HG03139 (cell line): ENCODE data around the gene PLP1.
"Not testable (repeated sequence)": the region's sequence is repeated elsewhere in the genome, so short reads cannot be mapped to it uniquely, and the experiment has no call there.

ENCODE experiments used
- ATAC-seq: cut with Tn5 transposase; IDR thresholded peaks from one replicate; pipeline ENCODE4 v1.9.1; 2021; ENCODE audit not compliant: unreplicated experiment

The PLP1 gene

DNA sequence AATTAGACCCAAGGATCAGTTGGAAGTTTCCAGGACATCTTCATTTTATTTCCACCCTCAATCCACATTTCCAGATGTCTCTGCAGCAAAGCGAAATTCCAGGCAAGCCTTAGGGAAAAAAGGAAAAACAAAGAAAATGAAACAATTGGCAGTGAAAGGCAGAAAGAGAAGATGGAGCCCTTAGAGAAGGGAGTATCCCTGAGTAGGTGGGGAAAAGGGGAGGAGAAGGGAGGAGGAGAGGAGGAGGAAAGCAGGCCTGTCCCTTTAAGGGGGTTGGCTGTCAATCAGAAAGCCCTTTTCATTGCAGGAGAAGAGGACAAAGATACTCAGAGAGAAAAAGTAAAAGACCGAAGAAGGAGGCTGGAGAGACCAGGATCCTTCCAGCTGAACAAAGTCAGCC, at the start of gene PLP1:
TSS of gene PLP1 (plus strand) at position 295 of the 400 bp plus-strand sequence. CDS start 156 bp downstream, outside the sequence.
- ATAC-seq = no peak

- no peak for ATAC-seq
Observed at GRCh38 chrX:103727115-103727514, 49.5 kb upstream of the PLP1 start.

DNA sequence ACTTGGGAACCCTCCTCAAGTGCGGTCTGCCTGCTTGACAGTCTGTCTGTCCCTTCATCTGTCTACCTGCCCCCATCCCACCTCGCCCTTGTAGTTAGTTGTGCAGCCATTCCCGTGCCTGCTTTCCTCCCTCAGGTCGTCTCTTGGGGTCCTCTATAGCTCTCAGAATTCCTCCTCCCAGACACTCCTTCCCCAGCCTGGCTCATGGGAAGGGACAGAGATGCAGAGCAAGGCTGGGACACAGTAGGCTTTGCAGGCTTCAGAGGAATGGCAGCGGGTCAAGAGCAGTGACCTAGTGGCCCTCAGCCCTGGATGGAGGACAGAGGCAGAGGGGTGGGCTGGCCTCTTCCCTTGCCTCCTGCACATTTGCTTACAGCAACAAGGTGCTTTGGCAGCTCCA, 47.6 kb upstream of the PLP1 start:
- no peak for ATAC-seq

GRCh38 chrX:103730147-103730795, 46.4 kb upstream of the PLP1 start:
- ATAC-seq = no peak

DNA sequence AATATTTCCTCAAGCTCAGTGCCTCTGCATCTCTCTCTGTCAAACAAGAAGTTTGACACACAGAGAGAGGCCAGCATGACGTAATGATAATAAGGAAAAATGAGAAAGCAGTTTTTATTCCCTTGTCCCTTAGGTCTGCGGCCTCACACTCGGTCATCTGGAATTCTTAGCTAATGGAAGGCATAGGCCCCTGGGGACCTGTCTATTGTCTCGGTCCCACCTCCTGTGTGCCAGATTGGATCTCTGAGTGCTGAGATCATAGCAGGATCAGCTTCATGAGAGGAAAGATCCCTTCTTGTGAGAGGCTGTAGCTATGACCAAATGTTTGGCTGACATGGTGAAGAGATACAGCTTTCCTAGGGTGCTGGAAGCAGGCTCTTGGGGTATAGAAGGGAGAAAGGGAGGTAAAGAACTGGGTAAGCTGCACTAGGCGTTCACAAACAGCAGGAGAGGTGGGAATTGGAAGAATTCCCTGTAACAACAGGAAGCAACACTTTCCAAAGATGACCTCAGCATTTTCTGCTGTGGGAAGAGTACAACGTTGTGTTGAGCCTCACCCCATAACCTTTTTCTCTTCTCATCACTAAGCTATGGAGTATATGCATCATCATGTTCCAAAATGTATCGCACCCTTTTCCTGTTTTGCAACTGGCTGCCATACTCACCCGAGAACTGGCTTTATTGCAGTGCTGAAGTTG, 45.7 kb upstream of the PLP1 start:
- no peak for ATAC-seq

DNA sequence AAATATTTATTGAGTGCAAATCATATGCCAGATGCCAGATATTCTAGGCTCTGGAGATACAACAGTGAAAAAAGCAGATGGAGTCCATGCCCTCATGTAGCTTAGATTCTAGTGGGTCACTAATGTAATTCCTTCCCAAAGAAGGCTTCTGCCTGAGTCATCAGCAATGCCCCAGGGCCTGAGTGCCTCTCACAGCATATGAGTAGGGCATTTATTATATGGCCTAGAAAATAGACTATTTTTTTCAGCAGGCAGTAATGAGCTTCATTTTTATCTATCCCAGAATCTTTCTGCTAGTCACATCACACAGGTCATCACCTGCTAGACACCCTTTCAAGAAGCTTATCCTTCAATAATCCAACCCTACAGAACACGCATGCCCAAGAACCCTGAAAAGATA, 43.6 kb upstream of the PLP1 start:
- no peak for ATAC-seq

DNA sequence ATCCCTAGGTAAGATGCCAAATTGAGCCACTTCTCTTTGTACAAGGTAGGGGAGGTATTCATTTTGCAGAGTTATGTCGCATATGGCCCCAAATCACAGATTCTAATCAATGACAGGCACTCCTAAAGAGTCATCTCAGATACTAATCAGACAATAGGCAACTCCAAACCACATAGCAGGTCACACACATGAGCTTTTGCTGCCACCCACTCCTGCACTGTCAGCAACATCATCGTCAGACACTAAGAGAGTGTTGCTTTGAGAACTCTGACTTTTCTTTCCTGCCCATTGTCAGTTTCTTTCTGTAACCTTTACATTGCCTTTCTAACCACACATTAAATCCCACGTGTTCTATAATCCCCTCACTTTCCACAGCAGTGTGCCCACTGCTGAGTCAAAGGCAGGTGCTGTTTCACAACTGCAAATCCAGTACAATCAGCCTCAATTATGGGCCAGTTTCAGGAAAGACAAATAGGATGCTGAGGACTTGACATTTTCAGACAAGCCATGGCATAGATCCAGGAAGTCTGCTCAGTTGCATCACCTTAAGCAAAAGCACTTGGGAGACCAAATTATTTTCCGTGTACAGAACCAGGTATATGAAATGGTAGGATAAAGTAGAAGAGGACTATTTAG, 42.4 kb upstream of the PLP1 start:
- ATAC-seq = no peak

GRCh38 chrX:103737696-103738095, 38.9 kb upstream of the PLP1 start:
- no peak for ATAC-seq

DNA sequence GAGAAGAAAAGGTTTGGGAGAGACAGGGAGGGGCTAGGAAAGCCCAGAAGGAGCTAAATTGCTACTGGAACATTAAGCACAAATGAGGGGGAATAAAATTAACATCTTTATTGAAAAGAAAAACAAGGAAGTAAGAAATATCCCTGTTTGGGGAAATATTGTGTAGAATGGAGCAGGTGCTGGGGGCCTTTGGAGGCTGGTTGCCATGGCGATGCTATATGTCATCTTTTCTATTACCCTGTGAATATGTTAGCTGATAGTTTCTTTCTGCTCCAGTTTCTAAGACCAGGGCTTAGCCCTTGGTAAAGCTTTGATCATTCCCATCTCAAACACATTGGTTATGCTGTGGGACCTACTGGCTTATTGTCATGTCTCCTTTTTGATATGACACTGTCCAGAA, 37.2 kb upstream of the PLP1 start:
- ATAC-seq = no peak

DNA sequence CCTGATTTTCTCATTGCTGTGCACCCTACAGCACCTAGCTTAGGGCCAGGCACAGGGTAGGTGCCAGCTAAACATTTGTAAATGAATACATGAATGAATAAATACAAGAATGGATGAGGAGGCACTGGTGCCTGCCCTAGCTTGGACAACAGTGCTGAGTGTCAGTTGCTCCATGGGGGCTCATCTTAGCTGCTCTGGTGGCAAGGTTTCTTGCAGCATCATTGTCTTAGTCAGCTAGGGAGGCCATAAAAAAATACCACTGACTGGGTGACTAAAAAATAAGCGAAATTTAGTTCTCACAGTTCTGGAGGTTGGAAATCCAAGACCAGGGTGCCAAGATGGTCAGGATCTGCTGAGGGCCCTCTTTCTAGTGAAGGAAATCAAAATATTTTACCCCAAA, 34.8 kb upstream of the PLP1 start:
- no peak for ATAC-seq

- no peak for ATAC-seq
Observed at GRCh38 chrX:103742339-103742738, 34.3 kb upstream of the PLP1 start.

DNA sequence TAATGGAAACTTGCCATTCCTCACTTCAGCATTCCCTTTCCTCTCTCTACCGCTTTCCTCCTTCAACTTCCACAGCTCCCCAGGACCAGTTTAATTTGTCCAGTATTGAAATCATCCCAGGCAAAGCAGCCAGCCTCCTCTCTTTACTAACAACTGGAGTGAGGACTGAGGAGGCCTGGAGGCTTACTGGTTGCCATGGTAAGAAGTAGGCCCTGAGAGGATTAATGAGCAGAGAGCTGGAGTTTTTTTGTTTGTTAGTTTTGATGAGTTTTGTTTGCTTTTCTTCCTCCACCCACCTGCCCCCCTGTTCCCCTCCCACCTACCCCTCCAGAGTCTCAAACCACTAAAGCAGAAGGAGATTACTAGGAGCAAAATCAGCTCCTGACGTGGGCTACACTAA, 29.5 kb upstream of the PLP1 start:
- no peak for ATAC-seq

- ATAC-seq = no peak
Observed at GRCh38 chrX:103754401-103754800, 22.2 kb upstream of the PLP1 start.

DNA sequence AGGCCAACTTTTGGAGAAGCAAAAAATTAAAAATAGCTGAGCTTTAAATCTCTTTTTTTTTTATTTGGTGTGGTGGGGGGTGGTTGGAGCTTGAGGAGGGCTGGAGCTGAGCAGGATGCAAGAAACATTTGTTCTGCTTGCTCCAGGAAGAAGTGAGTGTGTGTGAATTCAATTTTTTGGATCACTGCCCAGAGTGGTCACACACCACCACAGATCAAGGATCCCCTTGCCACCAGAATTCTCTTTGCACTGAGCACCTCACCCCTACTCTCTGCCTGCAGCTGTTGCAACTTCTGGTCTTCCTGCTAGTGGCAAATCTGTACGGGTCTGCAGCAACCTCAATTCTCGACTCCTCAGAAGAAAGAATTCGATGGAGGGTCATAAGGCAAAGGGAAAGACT, 19.9 kb upstream of the PLP1 start:
- no peak for ATAC-seq

GRCh38 chrX:103758555-103758954, 18.1 kb upstream of the PLP1 start:
- no peak for ATAC-seq

DNA sequence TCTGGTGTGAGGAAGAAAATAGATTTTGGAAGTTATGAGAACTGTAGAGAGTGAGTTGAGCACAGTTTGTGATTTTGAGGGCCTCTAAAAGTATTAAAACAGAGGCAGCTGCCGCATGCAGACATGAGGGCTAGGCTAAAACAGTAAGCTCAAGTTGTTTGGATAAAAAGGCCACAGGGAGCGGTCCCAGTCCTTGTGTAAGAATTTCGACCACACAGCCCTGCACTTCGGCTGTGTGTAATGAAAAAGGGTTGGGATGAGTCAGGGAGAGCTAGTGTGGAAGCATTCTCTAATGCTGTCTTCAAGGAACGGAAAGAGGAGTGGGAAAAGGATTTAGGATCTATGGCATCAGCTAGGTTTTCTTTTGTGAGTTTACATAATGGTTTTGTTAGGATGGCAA, 13.1 kb upstream of the PLP1 start:
- not testable (repeated sequence) for ATAC-seq

DNA sequence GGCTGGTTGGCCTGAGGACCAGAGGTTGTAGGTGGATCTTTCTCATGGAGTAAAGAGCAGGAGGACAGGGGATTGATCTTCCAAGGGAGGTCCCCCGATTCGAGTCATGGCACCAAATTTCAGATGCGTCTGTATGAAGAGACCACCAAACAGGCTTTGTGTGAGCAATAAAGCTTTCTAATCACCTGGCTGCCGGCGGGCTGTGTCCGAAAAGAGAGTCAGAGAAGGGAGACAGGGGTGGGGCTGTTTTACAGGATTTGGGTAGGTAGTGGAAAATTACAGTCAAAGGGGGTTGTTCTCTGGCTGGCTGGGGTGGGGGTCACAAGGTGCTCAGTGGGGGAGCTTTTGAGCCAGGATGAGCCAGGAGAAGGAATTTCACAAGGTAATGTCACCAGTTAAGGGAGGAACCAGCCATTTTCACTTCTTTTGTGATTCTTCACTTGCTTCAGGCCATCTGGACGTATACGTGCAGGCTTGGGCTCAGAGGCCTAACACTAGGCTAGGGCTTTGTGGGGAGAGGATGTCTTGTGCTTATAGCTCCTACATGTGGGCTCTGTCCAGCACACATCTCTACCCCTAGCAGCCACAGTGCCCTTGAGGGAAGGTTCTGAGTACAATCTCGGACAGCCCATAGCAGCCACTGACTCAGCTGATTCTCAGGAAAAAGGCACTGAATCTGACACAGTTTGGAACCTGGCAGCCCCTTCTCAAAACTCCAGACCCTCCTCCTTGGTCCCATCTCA, 9.7 kb upstream of the PLP1 start:
- not testable (repeated sequence) for ATAC-seq

GRCh38 chrX:103773445-103773844, 3.2 kb upstream of the PLP1 start:
- ATAC-seq = no peak

- ATAC-seq = no peak
Observed at GRCh38 chrX:103774070-103774642, 2.5 kb upstream of the PLP1 start.

DNA sequence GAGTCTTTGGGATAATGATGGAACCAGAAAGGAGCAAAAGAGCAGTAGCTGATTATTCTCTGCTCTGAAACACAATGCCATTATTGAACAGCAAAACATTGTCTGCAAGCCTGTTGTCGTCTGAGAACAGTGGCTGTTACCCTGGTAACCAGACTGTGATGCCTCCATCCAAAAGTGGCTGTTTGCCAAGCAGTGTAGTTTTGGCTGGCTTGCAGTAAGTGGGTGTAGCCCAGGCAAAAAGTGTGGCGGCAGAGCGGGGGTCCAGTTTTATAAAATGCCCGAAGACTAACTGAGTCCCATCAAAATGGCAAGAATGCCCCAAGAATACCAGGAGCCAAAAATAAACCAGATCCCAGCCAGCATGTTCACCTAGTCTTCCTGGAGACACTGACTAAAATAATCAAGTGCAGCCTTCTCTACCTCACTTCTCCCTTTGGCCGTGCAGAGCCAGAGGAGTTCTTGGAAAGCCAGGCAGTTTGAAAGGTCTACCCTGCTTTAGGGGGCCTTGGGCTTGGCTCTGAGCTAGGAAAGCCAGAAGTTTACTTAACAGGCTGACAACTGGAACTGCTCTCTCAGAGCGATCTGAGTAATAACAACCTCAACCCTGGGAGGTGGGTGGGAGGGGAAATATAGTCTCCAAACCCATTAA, 2.6 kb downstream of the PLP1 start:
- no peak for ATAC-seq
